ENCODE measurements around the gene HIPK2.

HIPK2 gene

GRCh38 chr7:139775829-139776266, 1.9 kb downstream of the HIPK2 start:
- H3K4me3 ChIP-seq, result peak overlapping the region; percentile 67 to 94 (median 88)
- H3K27me3 ChIP-seq, result no peaks in the 10 kb centered on the region
- peaks cover 37 to 63% (median 58%) of the 10 kb centered on the region in 10 experiments for H3K4me1 ChIP-seq

GRCh38 chr7:139774376-139774775, 3.4 kb downstream of the HIPK2 start:
- Histone ChIP-seq H4K20me1 (peaks cover 26 to 64% (median 62%) of the 10 kb centered on the region in 11 experiments; a peak in 21 of 22 replicates), H3K4me3 (no peak overlapping the region)

More at GRCh38 chr7:139775829-139776266, 1.9 kb downstream of the HIPK2 start:
- Histone ChIP-seq H3K27ac (peak overlapping the region; percentile 85 to 95 (median 89)), H3K4me2 (peak overlapping the region; percentile 73 to 98 (median 90)), H3K9me3 (replicated peaks in 1 of 11) (no peaks in the 10 kb centered on the region), H3K36me3 (peaks cover 0 to 47% (median 29%) of the 10 kb centered on the region in 11 experiments; a peak in 15 of 22 replicates), H4K20me1 (peaks cover 17 to 50% (median 48%) of the 10 kb centered on the region in 11 experiments; a peak in 20 of 22 replicates), H3K9ac (peak overlapping the region; percentile 86 to 98 (median 92))
- no peak for TF ChIP-seq Cebpa-rat (IDR thresholded peaks at IDR 0.05)

DNA sequence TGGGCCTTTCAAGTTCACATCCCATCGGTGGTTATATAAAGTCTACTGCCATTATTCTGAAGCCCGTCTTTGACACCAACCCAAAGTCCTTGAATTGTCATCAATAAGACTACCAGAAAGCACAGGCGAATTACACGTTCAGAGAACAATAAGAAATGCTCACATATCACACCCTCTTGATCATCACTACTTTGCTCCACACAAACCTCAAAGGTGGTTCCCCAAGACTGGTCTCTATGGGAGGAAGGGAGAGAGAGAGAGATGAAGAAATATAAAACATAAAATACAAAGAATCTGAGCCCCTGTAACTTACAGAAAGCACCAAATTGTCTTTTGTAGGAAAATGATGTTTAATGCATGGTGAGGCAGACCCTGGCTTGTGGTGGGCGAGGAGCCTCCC, 4.4 kb downstream of the HIPK2 start:
- no peak overlapping the region; a peak in 1 of 20 replicates for H3K4me3 ChIP-seq
- no peak overlapping the region for H3K27ac ChIP-seq
- H3K4me2 ChIP-seq, result peak overlapping the region; percentile 5 to 98 (median 86); a peak in 20 of 22 replicates
- H3K9me3 ChIP-seq (replicated peaks in 1 of 11), result no peaks in the 10 kb centered on the region
- no peaks in the 10 kb centered on the region for H3K27me3 ChIP-seq
- peaks cover 44 to 74% (median 74%) of the 10 kb centered on the region in 10 experiments for H3K4me1 ChIP-seq
- H4K20me1 ChIP-seq, result peaks cover 36 to 74% (median 72%) of the 10 kb centered on the region in 11 experiments
- H3K9ac ChIP-seq, result no peak overlapping the region
- H3K36me3 ChIP-seq, result peaks cover 0 to 71% (median 49%) of the 10 kb centered on the region in 11 experiments; a peak in 19 of 22 replicates
- TF ChIP-seq Cebpa-rat (IDR thresholded peaks at IDR 0.05), result no peak

More at GRCh38 chr7:139774376-139774775, 3.4 kb downstream of the HIPK2 start:
- TF ChIP-seq Cebpa-rat (IDR thresholded peaks at IDR 0.05), result no peak
- Histone ChIP-seq H3K27me3 (no peaks in the 10 kb centered on the region), H3K36me3 (peaks cover 0 to 61% (median 43%) of the 10 kb centered on the region in 11 experiments; a peak in 19 of 22 replicates), H3K27ac (no peak overlapping the region), H3K9me3 (replicated peaks in 1 of 11) (no peaks in the 10 kb centered on the region), H3K4me2 (peak overlapping the region in 10 of 11 experiments; percentile 73 to 98 (median 90); a peak in 18 of 22 replicates), H3K4me1 (peaks cover 43 to 74% (median 71%) of the 10 kb centered on the region in 10 experiments), H3K9ac (peak overlapping the region in 2 of 11 experiments; percentile 22 to 93; a peak in 2 of 22 replicates)

DNA sequence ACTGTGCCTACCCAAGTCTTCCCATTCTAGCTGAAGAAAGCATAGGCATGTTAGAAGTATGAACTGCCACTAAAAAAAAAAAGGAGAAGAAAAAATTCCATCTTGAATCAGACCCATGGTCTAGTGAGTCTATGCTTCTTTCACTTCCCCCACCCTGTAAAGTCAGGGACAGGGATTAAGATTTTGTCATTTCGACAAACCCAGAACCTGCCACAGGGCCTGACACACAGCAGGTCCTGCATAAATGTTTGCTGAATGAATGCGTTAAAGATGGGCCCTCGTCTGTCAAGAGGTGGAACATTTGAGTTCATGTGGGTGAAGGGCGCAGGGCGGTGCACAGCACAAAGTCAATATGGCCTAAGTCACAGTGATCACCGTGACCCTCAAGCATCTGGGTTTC, 4.9 kb downstream of the HIPK2 start:
- peak overlapping the region; percentile 1 to 98 (median 86); a peak in 19 of 22 replicates for H3K4me2 ChIP-seq
- peaks cover 49 to 79% (median 79%) of the 10 kb centered on the region in 10 experiments for H3K4me1 ChIP-seq
- no peak overlapping the region for H3K4me3 ChIP-seq
- peak overlapping the region in 2 of 11 experiments; percentile 4 to 12; a peak in 2 of 22 replicates for H3K27ac ChIP-seq
- peaks cover 0 to 71% (median 49%) of the 10 kb centered on the region in 11 experiments; a peak in 19 of 22 replicates for H3K36me3 ChIP-seq
- H3K27me3 ChIP-seq, result no peaks in the 10 kb centered on the region
- no peak for TF ChIP-seq Cebpa-rat (IDR thresholded peaks at IDR 0.05)
- no peak overlapping the region for H3K9ac ChIP-seq
- peaks cover 41 to 79% (median 77%) of the 10 kb centered on the region in 11 experiments for H4K20me1 ChIP-seq
- no peaks in the 10 kb centered on the region for H3K9me3 ChIP-seq (replicated peaks in 1 of 11)

- peaks cover 0 to 71% (median 49%) of the 10 kb centered on the region in 11 experiments; a peak in 19 of 22 replicates for H3K36me3 ChIP-seq
- peaks cover 49 to 87% (median 85%) of the 10 kb centered on the region in 11 experiments for H4K20me1 ChIP-seq
- peak overlapping the region in 1 of 11 experiments; percentile 0; a peak in 1 of 22 replicates for H3K27ac ChIP-seq
- no peaks in the 10 kb centered on the region for H3K27me3 ChIP-seq
- no peak overlapping the region for H3K4me3 ChIP-seq
- H3K4me2 ChIP-seq, result peak overlapping the region in 9 of 11 experiments; percentile 30 to 98 (median 88); a peak in 17 of 22 replicates
- no peak overlapping the region for H3K9ac ChIP-seq
- no peak for TF ChIP-seq Cebpa-rat (IDR thresholded peaks at IDR 0.05)
- no peaks in the 10 kb centered on the region for H3K9me3 ChIP-seq (replicated peaks in 1 of 11)
- H3K4me1 ChIP-seq, result peaks cover 57 to 87% (median 86%) of the 10 kb centered on the region in 10 experiments
Measured at GRCh38 chr7:139772115-139772514, 5.7 kb downstream of the HIPK2 start.

DNA sequence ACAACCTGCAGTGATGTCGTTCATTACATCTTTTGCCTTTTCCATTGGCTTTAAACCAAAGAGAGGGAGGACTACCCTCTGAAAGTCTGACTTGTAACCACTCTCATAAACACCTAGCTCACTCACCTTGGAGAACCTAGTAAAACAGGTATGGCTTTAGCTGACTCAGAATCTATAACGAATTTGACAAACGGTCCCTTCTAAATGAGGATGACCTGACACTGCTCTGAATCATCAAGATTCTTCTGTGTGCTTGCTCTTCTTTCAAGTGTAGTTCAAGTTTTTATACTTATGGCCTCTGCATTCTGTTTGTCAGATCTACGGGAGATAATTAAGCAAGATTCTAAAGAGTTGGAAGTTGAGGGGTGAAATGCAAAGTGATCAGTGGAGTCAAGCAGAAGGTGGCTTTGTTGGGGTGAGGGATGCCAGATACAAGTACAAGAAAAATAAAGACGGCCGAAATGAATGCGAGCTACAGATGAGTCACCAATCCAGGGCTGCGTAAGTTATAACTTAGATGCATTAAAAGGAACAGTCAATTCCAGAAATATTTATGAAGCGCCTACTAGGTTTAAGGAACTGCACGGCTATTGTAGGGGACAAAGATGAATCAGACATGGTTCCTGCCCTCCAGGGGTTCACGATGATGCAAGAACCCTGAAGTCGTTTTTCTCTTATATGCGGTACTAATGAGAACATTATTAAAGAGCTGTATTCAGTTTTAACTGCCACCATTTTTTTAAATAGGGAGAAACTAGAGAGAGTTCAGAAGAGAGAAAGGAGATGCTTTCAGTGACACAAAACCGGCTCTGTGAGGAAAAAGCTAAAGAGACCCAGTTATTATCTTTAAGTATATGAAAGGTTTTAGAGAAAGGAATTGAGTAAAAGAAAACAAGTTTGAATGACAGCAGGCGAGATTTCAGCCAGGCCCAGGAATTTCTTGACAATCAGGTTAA, 6.5 kb downstream of the HIPK2 start:
- Histone ChIP-seq H3K9me3 (replicated peaks in 1 of 11) (peaks cover 0 to 2% (median 0%) of the 10 kb centered on the region in 11 experiments; a peak in 1 of 22 replicates), H3K4me3 (no peak overlapping the region), H3K4me1 (peaks cover 65 to 95% (median 91%) of the 10 kb centered on the region in 10 experiments), H3K9ac (no peak overlapping the region), H3K27me3 (no peaks in the 10 kb centered on the region), H3K27ac (0 out of 22 replicates have a peak overlapping the region, but pooled peaks of 1 of the 11 experiments have one; percentile 0), H3K36me3 (peaks cover 0 to 78% (median 55%) of the 10 kb centered on the region in 11 experiments; a peak in 20 of 22 replicates), H3K4me2 (peak overlapping the region in 9 of 11 experiments; percentile 9 to 98 (median 88); a peak in 14 of 22 replicates), H4K20me1 (peaks cover 57 to 95% (median 93%) of the 10 kb centered on the region in 11 experiments)
- 0 out of 22 replicates have a peak, but pooled peaks of 1 of the 11 experiments have one; percentile 8 for TF ChIP-seq Cebpa-rat (IDR thresholded peaks at IDR 0.05)

GRCh38 chr7:139769761-139770160, 8.0 kb downstream of the HIPK2 start:
- Histone ChIP-seq H3K27me3 (no peaks in the 10 kb centered on the region), H3K9me3 (replicated peaks in 1 of 11) (peaks cover 0 to 6% (median 0%) of the 10 kb centered on the region in 11 experiments; a peak in 1 of 22 replicates), H3K4me1 (peaks cover 64 to 98% (median 84%) of the 10 kb centered on the region in 10 experiments), H4K20me1 (peaks cover 57 to 100% (median 97%) of the 10 kb centered on the region in 11 experiments), H3K36me3 (peaks cover 0 to 84% (median 60%) of the 10 kb centered on the region in 11 experiments; a peak in 20 of 22 replicates), H3K4me3 (no peak overlapping the region), H3K4me2 (peak overlapping the region in 10 of 11 experiments; percentile 76 to 98 (median 91); a peak in 20 of 22 replicates), H3K9ac (no peak overlapping the region), H3K27ac (no peak overlapping the region; a peak in 1 of 22 replicates)
- TF ChIP-seq Cebpa-rat (IDR thresholded peaks at IDR 0.05), result no peak

DNA sequence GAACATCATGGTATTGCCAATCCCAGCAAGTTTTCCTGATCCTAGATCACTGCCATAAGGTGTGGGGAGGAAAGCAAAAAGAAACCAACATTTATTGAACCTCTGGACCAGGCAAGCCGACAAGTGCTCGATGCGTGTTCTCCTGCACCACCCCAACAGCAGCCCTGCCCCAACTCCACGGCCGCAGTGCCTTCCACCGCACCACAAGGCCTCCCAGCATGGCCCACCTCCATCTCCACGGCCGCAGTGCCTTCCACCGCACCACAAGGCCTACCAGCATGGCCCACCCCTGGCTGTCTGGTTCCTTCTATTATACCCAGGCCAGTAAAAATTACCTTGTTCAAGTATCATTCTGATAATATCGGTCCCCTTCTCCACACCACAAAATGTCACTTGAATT, 8.7 kb downstream of the HIPK2 start:
- no peak for TF ChIP-seq Cebpa-rat (IDR thresholded peaks at IDR 0.05)
- Histone ChIP-seq H3K27me3 (no peaks in the 10 kb centered on the region), H3K4me3 (no peak overlapping the region; a peak in 2 of 20 replicates), H3K36me3 (peaks cover 0 to 84% (median 62%) of the 10 kb centered on the region in 11 experiments; a peak in 21 of 22 replicates), H3K4me2 (peak overlapping the region; percentile 76 to 98 (median 91)), H3K9me3 (replicated peaks in 1 of 11) (peaks cover 0 to 6% (median 0%) of the 10 kb centered on the region in 11 experiments; a peak in 1 of 22 replicates), H4K20me1 (peaks cover 57 to 100% (median 97%) of the 10 kb centered on the region in 11 experiments), H3K27ac (peak overlapping the region in 9 of 11 experiments; percentile 65 to 85 (median 78); a peak in 18 of 22 replicates), H3K9ac (peak overlapping the region in 7 of 11 experiments; percentile 1 to 68 (median 58); a peak in 7 of 22 replicates), H3K4me1 (peaks cover 65 to 98% (median 83%) of the 10 kb centered on the region in 10 experiments)

Data from BLaER1 treated with 17β-estradiol and CSF1 and Interleukin-3, amounts not matched to agents 10 nM and 100 nM (cell line).